NCI-H2196 treated with DMSO at 0.1 percent for 48 hours (cell line): Measurements from ENCODE around the gene PRSS56.

Experiments used
- DNase-seq: peaks from one replicate; lab custom pipeline; 2025; ENCODE audit not compliant: unreplicated experiment; lab: John Stamatoyannopoulos, UW

Gene PRSS56

GRCh38 chr2:232486558-232487384, 33.4 kb upstream of the PRSS56 start:
- DNase-seq = no peak

- no peak for DNase-seq
Measured at GRCh38 chr2:232487385-232488096, 32.6 kb upstream of the PRSS56 start, which contains the start of gene ECEL1. TSS of gene ECEL1 (minus strand) at chr2:232487834. CDS start at chr2:232486653, 1,181 bp downstream.

GRCh38 chr2:232488097-232488711, 32.0 kb upstream of the PRSS56 start:
- DNase-seq = no peak

GRCh38 chr2:232488721-232489300, 31.4 kb upstream of the PRSS56 start:
- no peak for DNase-seq

GRCh38 chr2:232489516-232490220, 30.5 kb upstream of the PRSS56 start:
- no peak for DNase-seq

GRCh38 chr2:232490221-232491138, 29.7 kb upstream of the PRSS56 start:
- DNase-seq = no peak

GRCh38 chr2:232491139-232491780, 28.9 kb upstream of the PRSS56 start:
- DNase-seq = no peak

GRCh38 chr2:232492236-232492848, 27.8 kb upstream of the PRSS56 start:
- no peak for DNase-seq

- DNase-seq = no peak
Measured at GRCh38 chr2:232492963-232493700, 27.1 kb upstream of the PRSS56 start.

- DNase-seq = no peak
Measured at GRCh38 chr2:232493701-232494474, 26.3 kb upstream of the PRSS56 start.

GRCh38 chr2:232494542-232494941, 25.6 kb upstream of the PRSS56 start:
- DNase-seq = no peak

GRCh38 chr2:232495292-232495691, 24.9 kb upstream of the PRSS56 start:
- no peak for DNase-seq

- DNase-seq = no peak
Measured at GRCh38 chr2:232496501-232497270, 23.5 kb upstream of the PRSS56 start.

- no peak for DNase-seq
Measured at GRCh38 chr2:232497348-232497747, 22.8 kb upstream of the PRSS56 start.

- no peak for DNase-seq
Measured at GRCh38 chr2:232498452-232498851, 21.7 kb upstream of the PRSS56 start.

GRCh38 chr2:232501331-232501771, 18.8 kb upstream of the PRSS56 start:
- no peak for DNase-seq
